Measurements from ENCODE around the gene MAPKAPK2. TPM values are rescaled to one million over a fixed set of nuclear protein-coding genes. Genes with fewer than 3 reads are reported as not detected.
"Not testable (repeated sequence)": the region's sequence is repeated elsewhere in the genome, so short reads cannot be mapped to it uniquely, and the experiment has no call there.

The MAPKAPK2 gene
- total RNA-seq, 2 experiments from 2014 or later: 55.5 to 57.4 TPM

GRCh38 chr1:206768472-206769303 lies 84.0 kb downstream of the MAPKAPK2 start:
- peaks cover 22% of the 10 kb centered on the region for H3K27me3 Mint-ChIP-seq
- no peaks in the 10 kb centered on the region for H3K36me3 Mint-ChIP-seq (ENCODE audit: low read depth)
- no peaks in the 10 kb centered on the region for H3K9me3 Mint-ChIP-seq
- peak overlapping the region; percentile 32 for H3K27ac Mint-ChIP-seq
- no peak for DNase-seq
- no peak overlapping the region for H3K4me3 Mint-ChIP-seq
- ChIA-PET CTCF (interaction anchor here (0.6 to 4.7 kb wide), 19 partner anchors 8 to 215 kb away, joined by 3 to 24 read pairs (median 5); no protein-coding TSS in a partner anchor), POLR2A (interaction anchor here (0.5 to 0.6 kb wide), 3 partner anchors 20 to 297 kb away, joined by 3 read pairs; no protein-coding TSS in a partner anchor)
- peaks cover 77% of the 10 kb centered on the region for H3K4me1 Mint-ChIP-seq

DNA sequence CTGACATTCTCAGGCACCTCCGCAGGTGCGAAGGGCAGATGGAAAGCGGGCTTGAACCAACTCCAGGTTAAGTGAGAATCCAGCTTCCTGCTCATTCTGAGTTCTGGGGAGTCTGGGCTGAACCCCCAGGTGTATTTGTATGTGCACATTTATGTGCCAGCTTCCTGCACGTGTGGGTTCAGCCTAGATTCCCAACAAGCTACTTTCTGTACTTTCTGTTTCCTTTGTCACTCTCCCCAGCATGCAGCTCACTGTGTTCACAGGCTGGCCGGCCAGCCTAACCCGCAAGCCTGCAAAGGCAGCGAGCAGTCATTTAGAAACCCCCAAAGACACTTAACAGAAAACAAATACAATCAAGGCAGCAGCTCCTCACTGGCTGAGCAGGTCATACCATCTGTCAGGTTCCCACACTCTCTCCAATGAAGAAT lies 84.6 kb downstream of the MAPKAPK2 start:
- ChIA-PET CTCF (interaction anchor here (0.6 to 4.7 kb wide), 15 partner anchors 8 to 216 kb away, joined by 3 to 24 read pairs (median 4); no protein-coding TSS in a partner anchor), POLR2A (interaction anchor here (0.6 kb wide), 1 partner anchor 298 kb away, joined by 3 read pairs; no protein-coding TSS in a partner anchor)
- Mint-ChIP-seq H3K27ac (peak overlapping the region; percentile 32), H3K9me3 (no peaks in the 10 kb centered on the region), H3K4me3 (no peak overlapping the region), H3K27me3 (peaks cover 20% of the 10 kb centered on the region), H3K4me1 (peaks cover 81% of the 10 kb centered on the region), H3K36me3 (ENCODE audit: low read depth) (no peaks in the 10 kb centered on the region)
- peak; percentile 78 for DNase-seq

DNA sequence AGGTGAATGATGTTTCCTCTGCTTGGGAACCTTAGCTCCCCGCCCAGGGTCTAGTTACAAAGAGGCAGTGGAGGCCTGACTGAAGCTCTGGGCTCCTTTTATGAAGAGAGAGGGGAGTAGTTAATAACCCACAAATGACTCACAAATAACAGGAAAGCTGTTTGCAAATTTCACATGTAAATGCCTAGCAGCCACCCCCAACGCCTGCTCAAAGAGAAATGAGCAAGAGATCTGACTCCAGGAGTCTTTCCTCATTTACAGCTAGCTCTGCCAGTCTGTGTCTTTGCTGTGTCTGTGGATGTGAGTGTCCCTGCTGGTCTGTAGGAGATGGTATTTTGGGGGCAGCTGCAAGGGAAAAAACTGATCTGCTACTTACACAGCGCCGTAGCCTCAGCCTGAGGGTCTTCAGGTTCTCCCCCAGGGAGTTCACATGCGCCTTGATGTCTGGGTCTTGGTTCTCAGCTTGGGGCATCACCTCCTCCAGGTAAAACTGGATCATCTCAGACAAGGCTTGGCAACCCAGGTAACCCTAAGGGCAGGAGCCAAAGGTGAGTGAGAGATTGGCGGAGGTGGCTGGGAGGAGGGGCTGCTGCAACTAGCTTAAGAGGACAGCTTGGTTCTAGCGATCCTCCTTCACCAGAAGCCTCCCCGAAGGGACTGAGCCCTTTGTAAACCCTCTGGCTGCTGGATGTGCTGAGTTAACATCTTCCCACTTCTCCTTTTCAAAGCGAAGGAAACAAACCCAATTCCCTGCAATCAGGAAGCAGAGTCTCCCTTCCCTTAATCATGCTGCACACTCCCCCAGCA lies 86.0 kb downstream of the MAPKAPK2 start, which contains the start of gene IL19:
TSS of gene IL19 (plus strand) at position 243 of the 807 bp plus-strand sequence. CDS start 65,890 bp downstream, outside the sequence.
- Mint-ChIP-seq H3K27ac (peak within 1 kb of the TSS; percentile 60), H3K36me3 (ENCODE audit: low read depth) (no peaks in the 10 kb centered on the region), H3K27me3 (peaks cover 27% of the 10 kb centered on the region), H3K9me3 (no peaks in the 10 kb centered on the region), H3K4me3 (no peak within 1 kb of the TSS), H3K4me1 (peaks cover 79% of the 10 kb centered on the region)
- DNase-seq: no peak
- ChIA-PET CTCF (interaction anchor here (0.5 to 4.7 kb wide), 14 partner anchors 10 to 217 kb away, joined by 3 to 24 read pairs (median 4); no protein-coding TSS in a partner anchor), POLR2A (no interaction called here)

DNA sequence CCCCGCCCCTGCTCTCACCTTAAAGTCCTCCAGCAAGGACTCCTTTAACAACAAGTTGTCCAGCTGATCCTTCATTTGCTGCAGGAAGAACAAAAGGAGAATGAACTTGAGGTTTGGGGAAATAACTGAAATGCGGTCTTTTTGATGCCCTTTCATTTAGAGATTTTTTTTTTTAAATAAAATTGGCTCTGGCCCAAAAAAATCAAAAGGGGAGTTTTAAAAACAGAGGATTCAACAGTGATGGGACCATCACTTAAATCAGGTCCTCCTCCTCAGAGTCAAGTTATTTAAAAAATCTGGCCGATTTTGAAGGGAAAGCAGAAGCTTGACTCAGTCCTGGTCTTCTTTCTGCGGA lies 86.6 kb downstream of the MAPKAPK2 start:
- DNase-seq: no peak
- no peaks in the 10 kb centered on the region for H3K9me3 Mint-ChIP-seq
- H3K27me3 Mint-ChIP-seq: peaks cover 28% of the 10 kb centered on the region
- no peak overlapping the region for H3K27ac Mint-ChIP-seq
- ChIA-PET POLR2A (no interaction called here), CTCF (interaction anchor here (0.5 to 4.7 kb wide), 11 partner anchors 10 to 138 kb away, joined by 3 to 24 read pairs (median 4); no protein-coding TSS in a partner anchor)
- H3K36me3 Mint-ChIP-seq (ENCODE audit: low read depth): no peaks in the 10 kb centered on the region
- no peak overlapping the region for H3K4me3 Mint-ChIP-seq
- peaks cover 73% of the 10 kb centered on the region for H3K4me1 Mint-ChIP-seq

GRCh38 chr1:206772243-206772937 lies 87.7 kb downstream of the MAPKAPK2 start, which contains the start of gene IL10:
TSS of gene IL10 (minus strand) at chr1:206772494. CDS start at chr1:206772435, 59 bp downstream.
- no peaks in the 10 kb centered on the region for H3K36me3 Mint-ChIP-seq (ENCODE audit: low read depth)
- no peak within 1 kb of the TSS for H3K4me3 Mint-ChIP-seq

DNA sequence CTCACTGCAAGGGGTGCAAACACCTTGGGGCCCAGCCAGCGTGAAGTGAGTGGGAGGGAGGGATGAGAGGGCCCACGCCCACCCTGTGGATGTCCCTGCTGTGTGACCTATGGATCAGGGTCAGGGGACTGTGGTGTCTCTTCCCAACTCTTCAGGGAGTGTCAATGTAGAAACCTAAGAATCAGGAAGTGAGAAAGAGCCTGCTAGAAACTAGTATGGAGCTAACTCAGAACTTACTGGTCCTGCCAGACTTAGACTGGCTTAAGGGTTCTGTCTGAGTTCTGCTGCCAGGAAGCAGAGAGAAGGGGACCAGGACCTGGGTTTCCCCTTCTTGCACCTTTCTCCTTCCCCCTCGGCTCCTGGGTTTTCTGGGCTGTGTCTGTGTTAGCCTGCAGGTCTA lies 89.4 kb downstream of the MAPKAPK2 start:
- no peak overlapping the region for H3K4me3 Mint-ChIP-seq
- H3K36me3 Mint-ChIP-seq (ENCODE audit: low read depth): no peaks in the 10 kb centered on the region
- ChIA-PET CTCF (interaction anchor here (0.7 to 1.6 kb wide), 7 partner anchors 10 to 139 kb away, joined by 3 to 8 read pairs (median 4); partner anchors contain the start of gene DYRK3), POLR2A (interaction anchor here (0.6 kb wide), 1 partner anchor 55 kb away, joined by 3 read pairs; no protein-coding TSS in a partner anchor)
- peaks cover 34% of the 10 kb centered on the region for H3K27me3 Mint-ChIP-seq
- no peak overlapping the region for H3K27ac Mint-ChIP-seq
- no peak for DNase-seq
- H3K4me1 Mint-ChIP-seq: peaks cover 53% of the 10 kb centered on the region
- H3K9me3 Mint-ChIP-seq: peaks cover 3% of the 10 kb centered on the region

More at GRCh38 chr1:206772243-206772937, 87.7 kb downstream of the MAPKAPK2 start, which contains the start of gene IL10:
- no peaks in the 10 kb centered on the region for H3K9me3 Mint-ChIP-seq
- H3K27me3 Mint-ChIP-seq: peaks cover 30% of the 10 kb centered on the region
- CTCF ChIA-PET: interaction anchor here (0.9 to 4.7 kb wide), 10 partner anchors 11 to 137 kb away, joined by 3 to 24 read pairs (median 4); no protein-coding TSS in a partner anchor
- peak within 1 kb of the TSS; percentile 16 for H3K27ac Mint-ChIP-seq
- H3K4me1 Mint-ChIP-seq: peaks cover 63% of the 10 kb centered on the region
- POLR2A ChIA-PET: no interaction called here
- DNase-seq: no peak

DNA sequence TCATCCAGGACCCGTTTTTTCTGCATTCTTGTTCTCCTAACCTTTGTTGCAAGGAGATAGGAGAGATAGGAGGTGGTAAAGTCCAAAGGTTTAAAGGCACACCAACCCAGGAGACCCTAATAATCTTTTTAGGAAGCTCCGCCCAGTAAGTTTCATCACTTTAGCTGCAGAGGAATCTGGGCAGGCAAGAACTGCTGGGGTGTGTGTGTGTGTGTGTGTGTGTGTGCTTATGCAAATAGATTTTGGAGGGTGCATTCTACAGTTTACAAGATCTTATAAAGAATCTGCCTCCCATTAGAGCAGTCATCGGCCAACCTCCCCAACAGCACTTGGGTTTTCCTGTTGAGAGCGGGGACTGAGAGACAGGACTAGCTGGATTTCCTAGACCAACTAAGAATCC lies 91.5 kb downstream of the MAPKAPK2 start:
- CTCF ChIA-PET: interaction anchor here (1.0 to 2.5 kb wide), 3 partner anchors 8 to 23 kb away, joined by 3 to 6 read pairs (median 5); no protein-coding TSS in a partner anchor
- no peaks in the 10 kb centered on the region for H3K36me3 Mint-ChIP-seq (ENCODE audit: low read depth)
- H3K4me3 Mint-ChIP-seq: no peak overlapping the region
- H3K4me1 Mint-ChIP-seq: peaks cover 31% of the 10 kb centered on the region
- peaks cover 27% of the 10 kb centered on the region for H3K27me3 Mint-ChIP-seq
- POLR2A ChIA-PET: no interaction called here
- H3K9me3 Mint-ChIP-seq: peaks cover 3% of the 10 kb centered on the region
- no peak for DNase-seq
- H3K27ac Mint-ChIP-seq: no peak overlapping the region

GRCh38 chr1:206778031-206778430 lies 93.3 kb downstream of the MAPKAPK2 start:
- no peak overlapping the region for H3K4me3 Mint-ChIP-seq
- POLR2A ChIA-PET: no interaction called here
- CTCF ChIA-PET: interaction anchor here (0.5 to 1.2 kb wide), 5 partner anchors 11 to 134 kb away, joined by 3 read pairs; no protein-coding TSS in a partner anchor
- no peak overlapping the region for H3K27ac Mint-ChIP-seq
- H3K27me3 Mint-ChIP-seq: peaks cover 19% of the 10 kb centered on the region
- H3K36me3 Mint-ChIP-seq (ENCODE audit: low read depth): no peaks in the 10 kb centered on the region
- H3K4me1 Mint-ChIP-seq: peaks cover 30% of the 10 kb centered on the region
- DNase-seq: no peak
- H3K9me3 Mint-ChIP-seq: peaks cover 3% of the 10 kb centered on the region

- CTCF ChIA-PET: interaction anchor here (0.7 kb wide), 1 partner anchor 12 kb away, joined by 3 read pairs; no protein-coding TSS in a partner anchor
- H3K9me3 Mint-ChIP-seq; DNase-seq; H3K4me3 Mint-ChIP-seq; POLR2A ChIA-PET; H3K27ac Mint-ChIP-seq; H3K36me3 Mint-ChIP-seq (ENCODE audit: low read depth): not testable (repeated sequence)
- H3K27me3 Mint-ChIP-seq: peaks cover 17% of the 10 kb centered on the region
- peaks cover 30% of the 10 kb centered on the region for H3K4me1 Mint-ChIP-seq
Observed at GRCh38 chr1:206778911-206779310, 94.2 kb downstream of the MAPKAPK2 start.

- no peaks in the 10 kb centered on the region for H3K36me3 Mint-ChIP-seq (ENCODE audit: low read depth)
- ChIA-PET POLR2A (no interaction called here), CTCF (interaction anchor here (0.7 kb wide), 1 partner anchor 321 kb away, joined by 3 read pairs; no protein-coding TSS in a partner anchor)
- peaks cover 31% of the 10 kb centered on the region for H3K4me1 Mint-ChIP-seq
- no peak overlapping the region for H3K4me3 Mint-ChIP-seq
- peaks cover 14% of the 10 kb centered on the region for H3K27me3 Mint-ChIP-seq
- DNase-seq: no peak
- H3K9me3 Mint-ChIP-seq: peaks cover 3% of the 10 kb centered on the region
- no peak overlapping the region for H3K27ac Mint-ChIP-seq
Observed at GRCh38 chr1:206779638-206780037, 94.9 kb downstream of the MAPKAPK2 start.

DNA sequence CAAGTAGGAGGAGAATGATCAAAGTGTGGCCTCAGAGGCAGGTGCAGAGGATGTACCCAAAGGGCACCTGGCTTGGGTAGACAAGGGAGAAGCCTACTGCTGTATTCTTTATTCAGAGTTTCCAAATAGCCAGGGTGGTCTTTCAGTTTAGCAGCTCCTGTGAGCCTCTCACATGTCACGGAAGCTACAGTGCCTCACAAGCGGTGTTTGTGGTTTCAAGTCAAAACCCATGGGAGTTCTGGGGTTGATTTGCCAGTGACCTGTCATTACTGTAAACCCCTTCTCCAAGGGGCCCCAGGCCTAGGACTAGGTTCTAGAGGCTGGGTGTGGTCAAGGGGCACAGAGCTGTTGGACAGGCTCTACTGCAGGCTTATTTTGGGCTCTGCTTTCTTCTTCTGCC lies 97.7 kb downstream of the MAPKAPK2 start:
- H3K9me3 Mint-ChIP-seq: peaks cover 3% of the 10 kb centered on the region
- ChIA-PET CTCF (interaction anchor here (0.6 to 1.8 kb wide), 3 partner anchors 11 to 48 kb away, joined by 4 to 5 read pairs (median 4); no protein-coding TSS in a partner anchor), POLR2A (no interaction called here)
- H3K4me3 Mint-ChIP-seq: no peak overlapping the region
- peaks cover 9% of the 10 kb centered on the region for H3K36me3 Mint-ChIP-seq (ENCODE audit: low read depth)
- H3K27me3 Mint-ChIP-seq: peaks cover 12% of the 10 kb centered on the region
- no peak overlapping the region for H3K27ac Mint-ChIP-seq
- peaks cover 56% of the 10 kb centered on the region for H3K4me1 Mint-ChIP-seq
- no peak for DNase-seq
